GM12865 (cell line): ENCODE data around the gene CARMIL1.

Experiments used
- DNase-seq: peaks from one replicate; pipeline ENCODE4 v3.0.0; 2010; ENCODE audit warnings: low read depth
- H3K4me3 ChIP-seq: 2 replicates; pipeline ENCODE4 v1.5.1; 2011; ENCODE audit warnings: mild to moderate bottlenecking, low read depth, low read length, control low read depth
- CTCF ChIP-seq: IDR thresholded peaks from 2 replicates; pipeline ENCODE4 v1.5.1; 2011; ENCODE audit warnings: low read length, control low read depth, low read depth, inconsistent platforms; ENCODE audit not compliant: insufficient read depth; ENCODE audit errors: missing control alignments

The CARMIL1 gene

GRCh38 chr6:25418454-25419052, 139.4 kb downstream of the CARMIL1 start:
- no peak for DNase-seq
- H3K4me3 ChIP-seq = no peak overlapping the region
- TF ChIP-seq CTCF = no peak

DNA sequence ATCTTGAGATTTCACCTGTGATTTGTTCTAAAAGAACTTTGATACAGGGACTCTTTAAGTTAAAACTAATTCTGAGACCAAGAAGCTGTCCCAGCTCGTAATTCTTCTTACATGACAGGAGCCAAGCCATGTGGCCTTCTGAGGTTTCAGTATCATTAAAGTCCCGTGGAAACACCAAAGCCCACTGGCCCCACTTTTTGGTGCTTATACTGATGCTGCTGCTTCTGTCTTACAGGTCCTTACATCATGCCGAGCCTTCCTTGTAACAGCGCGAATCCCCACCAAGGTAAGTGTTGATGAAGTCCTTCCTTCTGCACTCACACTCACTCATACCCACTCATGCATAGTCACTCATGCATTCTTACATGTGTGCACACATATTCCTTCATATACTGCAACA, 140.7 kb downstream of the CARMIL1 start:
- H3K4me3 ChIP-seq = no peak overlapping the region
- no peak for DNase-seq
- TF ChIP-seq CTCF = no peak

DNA sequence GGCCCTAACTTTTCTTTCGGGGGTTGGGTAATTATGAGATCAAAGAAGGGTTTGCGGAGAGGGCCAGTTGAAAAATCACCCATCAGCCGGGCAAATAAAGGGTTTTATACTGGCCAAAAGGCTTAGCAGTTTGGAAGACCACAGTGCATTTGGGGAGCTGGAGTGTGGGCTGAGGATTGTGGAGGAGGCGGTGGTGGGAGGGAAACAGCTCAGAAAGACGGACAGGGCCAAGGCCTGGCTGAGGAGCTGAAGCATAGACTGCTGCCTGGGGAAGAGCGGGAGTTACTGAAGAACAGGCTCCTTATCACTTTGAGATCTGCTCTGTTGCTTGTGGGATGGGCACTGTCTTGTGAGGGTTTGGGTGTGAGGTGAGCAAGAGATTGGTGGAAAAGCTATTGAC, 144.2 kb downstream of the CARMIL1 start:
- DNase-seq = no peak
- H3K4me3 ChIP-seq = no peak overlapping the region
- no peak for TF ChIP-seq CTCF

DNA sequence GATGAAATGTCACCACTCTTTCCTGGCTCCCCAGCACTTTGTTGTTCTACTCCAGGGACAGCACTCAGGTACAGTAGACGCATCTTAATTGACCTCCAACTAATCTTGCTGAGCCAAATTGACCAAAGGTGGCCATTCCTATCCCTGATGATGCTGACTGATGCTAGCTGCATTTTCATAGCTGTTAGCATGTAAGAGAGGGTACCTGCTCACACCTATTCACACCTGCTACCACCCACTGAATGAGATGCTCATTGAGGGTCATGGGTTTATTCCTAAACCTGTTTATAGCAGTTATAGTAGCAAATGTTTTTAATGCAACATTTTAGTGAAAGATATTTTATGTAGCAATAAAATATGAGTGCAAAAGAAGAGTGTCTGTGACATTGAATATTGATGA, 145.1 kb downstream of the CARMIL1 start:
- no peak for DNase-seq
- no peak for TF ChIP-seq CTCF
- H3K4me3 ChIP-seq = no peak overlapping the region

DNA sequence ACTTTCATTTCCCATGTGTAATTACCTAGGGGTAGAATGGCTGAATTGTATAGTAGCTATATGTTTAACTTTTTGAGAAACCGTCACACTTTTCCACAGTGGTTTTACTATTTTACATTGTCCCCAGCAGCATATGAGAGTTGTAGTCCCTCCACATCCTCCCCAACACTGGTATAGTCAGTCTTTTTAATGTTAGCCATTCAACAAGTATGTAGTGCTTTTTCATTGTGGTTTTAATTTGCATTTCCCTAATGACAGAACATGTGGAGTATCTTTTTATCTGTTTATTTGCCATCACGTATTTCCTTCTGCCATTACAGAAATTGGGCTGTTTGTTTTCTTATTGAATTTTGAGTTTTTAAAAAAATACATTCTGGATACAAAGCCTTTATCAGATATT, 148.4 kb downstream of the CARMIL1 start:
- no peak for DNase-seq
- TF ChIP-seq CTCF = no peak
- H3K4me3 ChIP-seq = no peak overlapping the region

DNA sequence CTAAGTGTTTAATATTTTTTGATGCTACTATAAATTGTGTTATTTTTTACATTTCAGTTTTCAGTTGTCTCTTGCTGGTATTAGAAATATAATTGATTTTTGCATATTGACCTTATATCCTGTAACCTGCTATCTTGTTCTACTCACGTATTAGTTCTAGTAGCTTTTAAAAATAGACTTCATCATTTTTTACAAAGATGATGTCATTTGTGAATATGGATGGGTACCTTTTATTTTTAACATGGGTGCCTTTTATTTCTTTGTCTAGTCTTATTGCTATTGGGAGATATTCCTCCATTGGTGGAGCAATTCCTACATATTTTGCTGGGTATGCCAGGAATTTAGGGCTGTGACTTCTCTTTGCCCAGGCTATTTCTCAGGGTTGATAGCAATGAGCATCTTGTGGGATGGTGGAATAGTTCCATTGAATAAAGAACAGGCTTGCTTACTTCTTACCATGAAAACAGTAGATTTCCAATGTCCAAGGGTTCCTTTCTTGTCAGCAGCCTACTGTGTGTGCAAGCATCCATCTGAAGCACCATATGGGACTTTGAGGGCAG, 149.7 kb downstream of the CARMIL1 start:
- no peak for DNase-seq
- no peak for TF ChIP-seq CTCF
- no peak overlapping the region for H3K4me3 ChIP-seq
